GM18867 (cell line): ENCODE measurements around the gene ZNF394.

Experiments
- ATAC-seq: cut with Tn5 transposase; IDR thresholded peaks from one replicate; pipeline ENCODE4 v1.9.1; 2021; ENCODE audit warnings: mild to moderate bottlenecking, moderate library complexity; ENCODE audit not compliant: unreplicated experiment

Gene ZNF394

GRCh38 chr7:99453105-99453504, 47.0 kb downstream of the ZNF394 start:
- ATAC-seq, result no peak

DNA sequence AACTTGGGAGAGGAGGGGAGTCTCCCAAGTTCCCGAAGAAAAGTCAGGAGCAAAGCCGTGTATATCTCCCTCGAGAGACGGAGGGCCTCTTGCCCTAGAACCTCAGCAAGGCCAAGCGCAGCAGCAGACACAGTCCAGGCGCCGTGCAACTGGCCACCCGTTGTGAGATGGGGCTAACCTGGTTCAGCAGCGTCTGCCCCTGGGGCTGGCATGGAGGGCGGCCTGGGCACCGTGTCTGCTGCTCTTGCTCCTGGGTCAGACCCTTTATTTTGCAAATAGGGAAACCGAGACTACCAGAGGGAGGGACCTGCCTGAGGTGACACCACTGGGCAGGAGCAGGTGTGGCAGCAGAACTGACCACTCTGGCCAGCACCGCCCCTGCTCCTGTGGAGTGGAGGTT, 47.5 kb downstream of the ZNF394 start:
- ATAC-seq, result no peak

- ATAC-seq, result no peak
Observed at GRCh38 chr7:99451936-99452335, 48.1 kb downstream of the ZNF394 start.

GRCh38 chr7:99449326-99449725, 50.8 kb downstream of the ZNF394 start:
- ATAC-seq, result no peak

- no peak for ATAC-seq
Observed at GRCh38 chr7:99448855-99449254, 51.2 kb downstream of the ZNF394 start.

DNA sequence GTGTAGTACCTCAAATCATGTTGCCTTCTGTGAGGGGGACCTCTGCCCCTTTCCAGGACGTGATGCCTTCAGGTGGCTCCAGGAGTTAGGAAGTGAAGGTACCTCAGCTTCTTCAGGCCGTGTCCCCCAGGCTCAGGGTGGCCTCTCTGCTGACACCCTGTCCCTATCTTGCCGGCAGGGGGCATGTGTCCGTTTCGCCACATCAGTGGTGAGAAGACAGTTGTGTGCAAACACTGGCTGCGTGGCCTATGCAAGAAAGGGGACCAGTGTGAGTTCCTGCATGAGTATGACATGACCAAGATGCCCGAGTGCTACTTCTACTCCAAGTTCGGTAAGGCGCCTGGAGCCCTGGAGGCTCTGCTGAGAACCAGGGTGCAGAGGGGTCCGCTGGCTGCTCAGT, 52.1 kb downstream of the ZNF394 start:
- no peak for ATAC-seq

DNA sequence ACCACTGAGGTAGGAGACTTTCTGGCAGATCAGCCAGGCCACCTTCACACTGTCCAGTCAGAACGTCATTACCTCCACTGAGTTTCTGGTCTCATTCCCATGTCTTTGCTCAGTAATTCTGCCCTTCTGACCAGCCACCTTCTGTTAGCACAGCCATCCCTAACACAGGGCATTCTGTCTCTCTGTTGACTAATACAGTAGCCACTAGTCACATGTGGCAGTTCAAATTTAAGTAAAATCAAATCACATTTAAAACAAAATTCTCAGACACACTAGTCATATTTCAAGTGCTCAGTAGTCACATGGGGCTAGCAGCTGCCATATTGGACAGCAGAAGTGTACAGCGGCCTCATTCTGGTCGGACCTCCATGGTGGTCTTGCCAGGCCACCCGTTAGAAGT, 54.0 kb downstream of the ZNF394 start:
- no peak for ATAC-seq
